ENCODE measurements around the gene LACRT. TPM values are rescaled to one million over a fixed set of nuclear protein-coding genes. Genes with fewer than 3 reads are reported as not detected.

Gene LACRT
- total RNA-seq, 3 donors from 2014 or later = not detected

GRCh38 chr12:54625598-54625997 lies 9.1 kb downstream of the LACRT start:
- Histone ChIP-seq H3K9me3 (peaks cover 4% of the 10 kb centered on the region), H3K36me3 (ENCODE audit: low read depth) (no peaks in the 10 kb centered on the region), H3K4me1 (ENCODE audit: low read depth) (no peaks in the 10 kb centered on the region), H3K4me3 (no peak overlapping the region)
- no peak for DNase-seq
- TF ChIP-seq CTCF (IDR thresholded peaks at IDR 0.05) = no peak
- ATAC-seq = no peak
- intact Hi-C loops (cut with DNase I, micrococcal nuclease) = no loop called here

GRCh38 chr12:54624315-54625279 lies 10.1 kb downstream of the LACRT start:
- H3K4me3 ChIP-seq = no peak overlapping the region
- ATAC-seq = no peak
- intact Hi-C loops (cut with DNase I, micrococcal nuclease) = no loop called here
- TF ChIP-seq CTCF (IDR thresholded peaks at IDR 0.05) = no peak
- no peaks in the 10 kb centered on the region for H3K36me3 ChIP-seq (ENCODE audit: low read depth)
- H3K4me1 ChIP-seq (ENCODE audit: low read depth) = no peaks in the 10 kb centered on the region
- DNase-seq = no peak
- H3K9me3 ChIP-seq = peaks cover 4% of the 10 kb centered on the region

GRCh38 chr12:54622463-54623183 lies 12.1 kb downstream of the LACRT start:
- H3K9me3 ChIP-seq = peaks cover 4% of the 10 kb centered on the region
- no peak overlapping the region for H3K4me3 ChIP-seq
- intact Hi-C loops (cut with DNase I, micrococcal nuclease) = no loop called here
- H3K36me3 ChIP-seq (ENCODE audit: low read depth) = no peaks in the 10 kb centered on the region
- ATAC-seq = no peak
- no peak for DNase-seq
- no peaks in the 10 kb centered on the region for H3K4me1 ChIP-seq (ENCODE audit: low read depth)
- no peak for TF ChIP-seq CTCF (IDR thresholded peaks at IDR 0.05)

GRCh38 chr12:54616933-54617680 lies 17.6 kb downstream of the LACRT start:
- Histone ChIP-seq H3K36me3 (ENCODE audit: low read depth) (no peaks in the 10 kb centered on the region), H3K9me3 (no peaks in the 10 kb centered on the region), H3K4me1 (ENCODE audit: low read depth) (no peaks in the 10 kb centered on the region), H3K4me3 (no peak overlapping the region)
- intact Hi-C loops (cut with DNase I, micrococcal nuclease) = no loop called here
- no peak for TF ChIP-seq CTCF (IDR thresholded peaks at IDR 0.05)
- DNase-seq (no peak), ATAC-seq (no peak)

- DNase-seq = no peak
- Histone ChIP-seq H3K9me3 (no peaks in the 10 kb centered on the region), H3K4me1 (ENCODE audit: low read depth) (no peaks in the 10 kb centered on the region), H3K4me3 (no peak overlapping the region), H3K36me3 (ENCODE audit: low read depth) (no peaks in the 10 kb centered on the region)
- no peak for ATAC-seq
- no peak for TF ChIP-seq CTCF (IDR thresholded peaks at IDR 0.05)
- intact Hi-C loops (cut with DNase I, micrococcal nuclease) = no loop called here
Observed at GRCh38 chr12:54612225-54612750, 22.4 kb downstream of the LACRT start.
